ENCODE measurements around the gene RNF224.

The RNF224 gene

DNA sequence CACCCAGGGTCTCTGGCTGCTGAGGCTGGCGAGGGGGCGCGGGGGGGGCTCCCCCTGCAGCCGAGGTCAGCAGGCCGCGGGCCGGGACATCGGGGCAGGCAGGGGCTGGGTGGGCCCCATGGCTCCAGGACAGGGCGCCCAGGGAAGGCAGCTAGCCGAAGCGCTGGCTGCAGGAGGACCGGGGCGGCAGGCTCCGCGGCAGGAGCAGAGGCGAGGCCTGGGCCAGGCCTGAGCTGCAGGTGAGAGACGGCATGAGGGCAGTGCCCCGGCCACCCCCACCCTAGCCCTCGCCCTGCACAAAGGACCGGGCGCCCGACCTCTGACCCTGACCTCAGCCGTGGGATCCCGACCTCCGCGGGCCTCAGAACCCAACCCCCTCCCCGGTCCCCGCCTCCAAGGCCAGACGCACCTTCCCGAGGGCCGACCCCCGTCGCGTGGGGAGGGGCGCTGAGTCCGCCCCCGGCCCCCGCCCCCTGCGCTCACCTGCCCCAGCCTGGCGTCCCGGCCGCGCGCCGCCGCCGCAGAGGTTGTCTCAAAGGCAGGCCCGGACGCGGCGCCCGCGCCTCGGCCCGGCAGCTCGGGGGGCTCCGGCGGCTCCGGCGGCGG, 5.7 kb upstream of the RNF224 start:
- no peak overlapping the region for H3K4me3 ChIP-seq (ENCODE audit: control insufficient read depth, low read depth, low read length)
- TF ChIP-seq, protein P1, sequence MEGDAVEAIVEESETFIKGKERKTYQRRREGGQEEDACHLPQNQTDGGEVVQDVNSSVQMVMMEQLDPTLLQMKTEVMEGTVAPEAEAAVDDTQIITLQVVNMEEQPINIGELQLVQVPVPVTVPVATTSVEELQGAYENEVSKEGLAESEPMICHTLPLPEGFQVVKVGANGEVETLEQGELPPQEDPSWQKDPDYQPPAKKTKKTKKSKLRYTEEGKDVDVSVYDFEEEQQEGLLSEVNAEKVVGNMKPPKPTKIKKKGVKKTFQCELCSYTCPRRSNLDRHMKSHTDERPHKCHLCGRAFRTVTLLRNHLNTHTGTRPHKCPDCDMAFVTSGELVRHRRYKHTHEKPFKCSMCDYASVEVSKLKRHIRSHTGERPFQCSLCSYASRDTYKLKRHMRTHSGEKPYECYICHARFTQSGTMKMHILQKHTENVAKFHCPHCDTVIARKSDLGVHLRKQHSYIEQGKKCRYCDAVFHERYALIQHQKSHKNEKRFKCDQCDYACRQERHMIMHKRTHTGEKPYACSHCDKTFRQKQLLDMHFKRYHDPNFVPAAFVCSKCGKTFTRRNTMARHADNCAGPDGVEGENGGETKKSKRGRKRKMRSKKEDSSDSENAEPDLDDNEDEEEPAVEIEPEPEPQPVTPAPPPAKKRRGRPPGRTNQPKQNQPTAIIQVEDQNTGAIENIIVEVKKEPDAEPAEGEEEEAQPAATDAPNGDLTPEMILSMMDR (conservative IDR thresholded peaks at IDR 0.05; ENCODE audit: control insufficient read depth, insufficient read depth, low read depth, low read length) = no peak
- no peak for DNase-seq (ENCODE audit: low read depth)

DNA sequence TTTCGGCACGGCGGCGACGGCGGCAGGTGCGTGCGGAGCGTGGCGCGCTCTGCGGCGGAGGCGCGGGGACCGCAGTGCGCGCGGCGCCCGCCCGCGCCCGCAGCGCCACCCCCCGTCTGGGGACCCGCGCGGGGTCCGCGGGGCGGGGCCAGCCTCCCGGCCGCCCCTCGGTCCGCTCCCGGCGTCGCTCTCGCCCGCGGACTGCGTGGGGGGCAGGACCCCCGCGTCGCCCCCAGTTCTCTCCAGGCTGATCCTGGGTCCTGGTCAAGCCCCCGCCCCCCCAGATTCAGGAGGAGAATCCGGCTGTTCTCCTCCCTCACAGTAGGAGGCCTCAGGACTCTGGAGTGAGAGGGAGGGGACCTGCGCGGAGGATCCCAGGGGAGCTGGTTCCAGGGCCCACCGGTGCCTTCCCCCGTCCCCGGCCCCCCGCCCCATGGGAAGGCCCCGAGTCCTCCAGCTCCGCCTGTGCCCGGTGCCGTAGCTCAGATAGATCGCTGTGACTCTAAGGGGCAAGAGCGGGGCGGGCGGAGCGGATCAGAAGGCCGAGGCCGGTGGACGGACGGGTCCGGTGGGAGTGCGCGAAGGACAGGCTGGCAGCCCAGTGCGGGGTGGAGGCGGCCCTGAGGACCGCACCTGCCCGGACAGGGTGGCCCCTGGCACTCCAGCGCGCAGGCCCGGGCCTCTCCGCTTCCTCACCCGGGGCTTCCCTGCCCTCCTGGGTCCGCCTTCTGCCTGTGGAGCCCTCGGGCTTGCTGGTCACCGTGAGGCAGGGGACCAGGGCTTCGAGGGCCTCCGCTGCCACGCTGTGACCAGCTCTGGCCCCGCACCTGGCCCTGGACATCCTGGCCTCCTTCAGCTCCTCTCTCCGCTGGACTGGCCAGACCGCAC, 4.9 kb upstream of the RNF224 start, which contains the start of gene RNF208:
Gene RNF208 (minus strand): TSS at position 51 of the 888 bp plus-strand sequence. CDS start 1,028 bp downstream, outside the sequence.
- peak within 1 kb of the TSS; percentile 40 for H3K4me3 ChIP-seq (ENCODE audit: control insufficient read depth, low read depth, low read length)
- TF ChIP-seq, protein P1 (conservative IDR thresholded peaks at IDR 0.05; ENCODE audit: control insufficient read depth, insufficient read depth, low read depth, low read length) = no peak
- no peak for DNase-seq (ENCODE audit: low read depth)

DNA sequence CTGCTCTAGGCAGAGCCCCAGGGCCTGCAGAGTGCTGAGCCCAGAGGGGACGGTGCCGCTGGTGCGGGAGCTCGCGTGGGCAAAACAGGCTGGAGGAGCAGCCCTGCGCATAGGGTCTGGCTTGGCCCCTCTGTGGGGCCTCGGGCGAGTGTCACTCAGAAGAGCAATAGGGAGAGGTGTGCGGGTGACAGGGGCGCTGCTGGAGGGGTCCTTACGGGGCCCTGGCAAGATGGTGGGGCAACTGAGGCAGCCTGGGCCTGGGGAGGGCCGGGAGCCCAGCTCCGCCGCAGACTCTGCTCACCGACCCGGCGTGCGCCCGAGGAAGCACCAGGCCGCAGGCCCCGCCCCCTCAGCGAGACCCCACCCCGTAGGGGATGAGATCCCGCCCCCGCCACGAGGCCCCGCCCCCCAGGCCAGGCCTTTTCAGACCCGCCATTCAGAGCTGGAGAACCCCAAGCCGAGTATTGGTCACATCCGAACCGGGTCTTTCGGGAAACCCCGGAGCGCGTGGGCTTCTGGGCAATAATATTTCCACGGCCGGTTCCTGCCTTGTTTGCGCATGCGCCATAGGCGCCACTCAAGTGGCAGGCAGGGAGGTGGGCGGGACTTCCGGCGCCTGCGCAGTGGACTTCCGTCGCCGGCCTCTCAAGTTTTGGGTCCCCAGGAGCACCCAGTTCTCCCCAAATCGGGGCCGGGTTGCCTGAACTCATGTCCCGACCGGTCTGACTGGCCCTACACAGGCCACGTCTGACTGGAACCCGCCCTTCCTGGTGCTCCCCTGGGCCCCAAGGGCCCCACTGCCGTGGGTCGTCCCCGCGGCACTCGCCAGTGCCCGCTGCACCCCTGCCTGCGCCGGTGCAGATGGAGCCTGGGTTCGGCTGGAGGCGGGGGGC, 4.0 kb upstream of the RNF224 start:
- H3K4me3 ChIP-seq (ENCODE audit: control insufficient read depth, low read depth, low read length) = peak overlapping the region; percentile 62
- peak; percentile 97 for DNase-seq (ENCODE audit: low read depth)
- TF ChIP-seq, protein P1 (conservative IDR thresholded peaks at IDR 0.05; ENCODE audit: control insufficient read depth, insufficient read depth, low read depth, low read length) = no peak

DNA sequence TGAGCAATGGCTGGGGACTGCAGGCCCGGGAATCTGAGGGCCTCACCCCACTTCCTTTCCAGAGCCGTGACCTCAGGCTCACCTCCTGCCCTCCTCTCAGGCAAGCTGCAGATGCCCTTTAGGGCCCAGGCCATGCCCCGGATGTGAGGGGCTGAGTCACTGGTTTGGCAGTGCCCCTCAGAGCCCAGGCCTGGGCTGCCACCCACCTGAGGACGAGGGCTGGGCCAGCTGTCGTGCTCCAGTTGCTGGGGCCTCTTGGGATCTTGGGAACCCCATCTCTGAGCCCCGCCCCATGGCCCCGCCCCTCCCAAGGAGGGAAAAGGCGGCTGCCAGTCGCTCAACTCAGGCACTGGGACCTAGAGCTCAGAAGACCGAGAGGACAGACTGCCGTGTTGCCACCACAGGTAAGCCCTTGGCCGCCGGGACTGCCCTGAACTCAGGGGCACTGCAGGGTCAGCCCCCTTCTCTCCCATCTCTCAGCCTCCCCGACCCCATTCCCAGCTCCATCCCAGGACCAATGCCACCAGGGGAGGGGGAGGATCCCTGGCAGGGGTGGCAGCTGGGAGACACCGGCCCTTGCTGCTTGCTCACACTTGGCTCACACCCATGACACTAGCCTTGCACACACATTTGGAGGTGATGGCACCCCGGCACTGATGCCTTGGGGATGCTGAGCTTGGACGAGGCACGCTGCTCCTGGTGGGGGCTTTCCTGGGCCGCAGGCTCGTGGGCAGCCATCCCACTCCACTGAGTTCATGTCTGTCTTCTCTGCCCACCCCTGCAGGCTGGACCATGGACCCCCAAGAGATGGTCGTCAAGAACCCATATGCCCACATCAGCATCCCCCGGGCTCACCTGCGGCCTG, 2.2 kb upstream of the RNF224 start, which contains the start of gene CYSRT1:
Gene CYSRT1 (plus strand): TSS at position 345 of the 865 bp plus-strand sequence. CDS start 448 bp downstream, at position 793.
- DNase-seq (ENCODE audit: low read depth) = no peak
- TF ChIP-seq, protein P1 (conservative IDR thresholded peaks at IDR 0.05; ENCODE audit: control insufficient read depth, insufficient read depth, low read depth, low read length) = no peak
- H3K4me3 ChIP-seq (ENCODE audit: control insufficient read depth, low read depth, low read length) = peak within 1 kb of the TSS; percentile 62

DNA sequence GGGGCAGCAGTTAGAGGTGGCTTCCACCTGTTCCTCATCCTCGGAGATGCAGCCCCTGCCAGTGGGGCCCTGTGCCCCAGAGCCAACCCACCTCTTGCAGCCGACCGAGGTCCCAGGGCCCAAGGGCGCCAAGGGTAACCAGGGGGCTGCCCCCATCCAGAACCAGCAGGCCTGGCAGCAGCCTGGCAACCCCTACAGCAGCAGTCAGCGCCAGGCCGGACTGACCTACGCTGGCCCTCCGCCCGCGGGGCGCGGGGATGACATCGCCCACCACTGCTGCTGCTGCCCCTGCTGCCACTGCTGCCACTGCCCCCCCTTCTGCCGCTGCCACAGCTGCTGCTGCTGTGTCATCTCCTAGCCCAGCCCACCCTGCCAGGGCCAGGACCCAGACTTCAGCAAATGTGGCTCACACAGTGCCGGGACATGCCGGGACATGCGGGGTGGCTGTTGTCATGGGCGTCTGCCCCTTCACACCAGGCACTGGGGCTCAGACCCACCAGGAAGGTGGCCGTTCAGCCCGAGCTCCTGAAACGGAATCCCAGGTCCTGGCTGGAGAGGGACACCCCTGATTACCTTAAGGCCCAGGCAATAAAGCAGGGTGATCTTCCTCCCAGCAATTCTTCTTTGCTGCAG, 1.5 kb upstream of the RNF224 start:
- H3K4me3 ChIP-seq (ENCODE audit: control insufficient read depth, low read depth, low read length) = no peak overlapping the region
- DNase-seq (ENCODE audit: low read depth) = no peak
- TF ChIP-seq, protein P1 (conservative IDR thresholded peaks at IDR 0.05; ENCODE audit: control insufficient read depth, insufficient read depth, low read depth, low read length) = no peak

Data from fibroblast of mammary gland (primary cell).